IgD-negative memory B cell (primary cell): ENCODE results near the gene MACF1. TPM values are rescaled to one million over a fixed set of nuclear protein-coding genes. Genes with fewer than 3 reads are reported as not detected.

Experiments used
- H3K27ac Mint-ChIP-seq, 3 donors: one replicate each; pipeline ENCODE4 v1.8.0; 2020 to 2022; ENCODE audit warnings: mild to moderate bottlenecking in 3 of 3, mixed read lengths in 3 of 3, moderate library complexity in 1 of 3
- H3K27me3 Mint-ChIP-seq: one replicate; pipeline ENCODE4 v1.8.0; 2021; ENCODE audit warnings: mixed read lengths
- H3K36me3 Mint-ChIP-seq: one replicate; pipeline ENCODE4 v1.8.0; 2020; ENCODE audit warnings: mild to moderate bottlenecking, mixed read lengths
- H3K4me1 Mint-ChIP-seq, 3 donors: one replicate each; pipeline ENCODE4 v1.8.0; 2020 to 2022; ENCODE audit warnings: mixed read lengths in 3 of 3, mild to moderate bottlenecking in 1 of 3
- H3K4me3 Mint-ChIP-seq, 4 donors: one replicate each; pipeline ENCODE4 v1.8.0; 2020 to 2022; ENCODE audit warnings: mild to moderate bottlenecking in 4 of 4, mixed read lengths in 4 of 4, moderate library complexity in 3 of 4
- H3K9me3 Mint-ChIP-seq, 3 donors: one replicate each; pipeline ENCODE4 v1.8.0; 2020 to 2021; ENCODE audit warnings: mixed read lengths in 3 of 3, mild to moderate bottlenecking in 1 of 3
- polyA plus RNA-seq: library from polyadenylated mRNA; unstranded; fragments of 300-500 nt; fragmentation: Illumina TruSeq; gene quantifications from one replicate; pipeline ENCODE4 v1.2.3, GENCODE V29; 2021

Gene MACF1
- polyA plus RNA-seq, 1 donor from 2014 or later, result 51.2 TPM

DNA sequence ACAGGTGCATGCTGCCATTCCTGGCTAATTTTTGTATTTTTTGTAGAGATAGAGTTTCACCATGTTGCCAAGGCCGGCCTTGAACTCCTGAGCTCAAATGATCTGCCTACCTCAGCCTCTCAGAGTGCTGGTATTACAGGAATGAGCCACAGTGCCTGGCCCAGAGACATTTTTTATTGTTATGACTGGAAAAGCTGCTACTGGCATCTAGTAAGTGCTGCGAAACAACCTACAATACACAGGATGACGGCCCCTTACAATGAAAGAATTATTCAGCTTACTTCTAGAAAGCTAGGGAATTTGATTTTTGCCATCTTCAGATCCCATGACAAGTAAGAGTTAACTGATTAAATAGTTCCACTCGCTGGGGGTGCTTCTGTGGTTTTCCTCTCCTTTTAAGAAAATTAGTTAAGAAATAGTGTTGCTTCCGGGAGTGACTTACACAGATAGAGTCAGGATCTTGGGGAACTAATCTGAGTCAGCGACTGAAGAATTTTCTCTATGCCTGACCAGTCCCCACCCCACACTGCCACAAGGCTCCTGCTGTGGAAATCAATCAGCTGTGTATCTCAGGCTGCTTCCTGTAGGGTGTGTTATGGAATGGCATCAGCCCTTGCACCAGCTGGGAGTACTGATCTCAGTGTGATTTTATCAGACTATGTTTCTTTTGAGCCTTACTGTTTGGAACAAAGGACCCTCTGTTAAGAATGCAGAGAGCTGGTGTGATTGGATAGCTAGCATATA, 194.0 kb downstream of the MACF1 start:
- Mint-ChIP-seq H3K4me3 (peak overlapping the region in 2 of 4 donors; percentile 23 to 37), H3K36me3 (peaks cover 4% of the 10 kb centered on the region), H3K27me3 (no peaks in the 10 kb centered on the region), H3K9me3 (no peaks in the 10 kb centered on the region), H3K4me1 (peaks cover 31 to 54% (median 45%) of the 10 kb centered on the region in 3 donors), H3K27ac (no peak overlapping the region)

DNA sequence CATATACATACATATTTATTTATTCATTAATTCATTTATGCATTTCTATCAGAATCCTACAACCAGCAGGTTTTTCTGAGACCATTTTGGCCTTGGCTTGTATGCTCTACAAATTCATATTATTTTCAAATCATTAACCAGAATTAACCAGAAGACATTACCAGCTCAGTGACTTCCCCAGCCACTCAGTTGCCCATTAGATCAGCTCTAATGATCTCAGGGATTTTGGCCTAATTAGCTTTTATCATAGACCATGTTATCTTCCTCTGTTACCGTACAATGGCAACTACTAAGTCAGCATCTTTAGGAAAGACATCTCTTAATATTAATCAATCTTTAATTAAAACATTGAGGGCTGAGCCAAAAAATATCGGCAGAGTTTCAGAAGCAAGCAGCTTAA, 196.6 kb downstream of the MACF1 start:
- Mint-ChIP-seq H3K27me3 (no peaks in the 10 kb centered on the region), H3K9me3 (no peaks in the 10 kb centered on the region), H3K4me1 (peaks cover 22 to 45% (median 26%) of the 10 kb centered on the region in 3 donors), H3K27ac (no peak overlapping the region), H3K36me3 (peaks cover 2% of the 10 kb centered on the region), H3K4me3 (no peak overlapping the region)

DNA sequence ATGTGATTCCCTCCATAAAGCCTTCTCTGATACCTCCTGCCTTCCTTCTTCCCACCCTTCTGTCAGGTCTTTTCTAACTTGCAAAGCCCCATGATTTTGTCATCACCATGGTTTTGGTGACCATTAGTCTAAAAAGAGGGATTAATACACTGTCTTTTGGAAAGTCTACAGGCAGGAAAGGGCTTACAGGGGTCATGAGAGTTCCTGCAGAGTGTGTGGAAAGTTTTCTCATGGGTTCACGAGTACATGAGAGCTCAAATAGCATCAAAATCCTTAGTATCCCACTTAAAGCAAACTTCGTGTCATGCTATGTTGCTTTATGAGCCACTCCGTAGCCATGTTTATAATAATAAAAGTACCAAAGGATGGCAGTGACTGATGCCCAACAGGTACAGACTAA, 200.4 kb downstream of the MACF1 start:
- Mint-ChIP-seq H3K27me3 (no peaks in the 10 kb centered on the region), H3K9me3 (no peaks in the 10 kb centered on the region), H3K4me3 (no peak overlapping the region), H3K36me3 (peaks cover 2% of the 10 kb centered on the region), H3K4me1 (peaks cover 15 to 31% (median 15%) of the 10 kb centered on the region in 3 donors), H3K27ac (no peak overlapping the region)

- H3K36me3 Mint-ChIP-seq, result peaks cover 2% of the 10 kb centered on the region
- no peak overlapping the region for H3K27ac Mint-ChIP-seq
- no peaks in the 10 kb centered on the region for H3K9me3 Mint-ChIP-seq
- H3K4me3 Mint-ChIP-seq, result peak overlapping the region in 2 of 4 donors; percentile 43 to 68
- H3K4me1 Mint-ChIP-seq, result peaks cover 18 to 33% (median 18%) of the 10 kb centered on the region in 3 donors
- H3K27me3 Mint-ChIP-seq, result no peaks in the 10 kb centered on the region
These were observed 200.9 kb downstream of the MACF1 start for GRCh38 chr1:39405358-39405757.

- Mint-ChIP-seq H3K27ac (no peak overlapping the region), H3K36me3 (peaks cover 2% of the 10 kb centered on the region), H3K27me3 (no peaks in the 10 kb centered on the region), H3K4me1 (peaks cover 22 to 39% (median 23%) of the 10 kb centered on the region in 3 donors), H3K9me3 (no peaks in the 10 kb centered on the region), H3K4me3 (peak overlapping the region; percentile 85 to 92 (median 89))
These were observed 202.3 kb downstream of the MACF1 start for GRCh38 chr1:39406533-39407450.

DNA sequence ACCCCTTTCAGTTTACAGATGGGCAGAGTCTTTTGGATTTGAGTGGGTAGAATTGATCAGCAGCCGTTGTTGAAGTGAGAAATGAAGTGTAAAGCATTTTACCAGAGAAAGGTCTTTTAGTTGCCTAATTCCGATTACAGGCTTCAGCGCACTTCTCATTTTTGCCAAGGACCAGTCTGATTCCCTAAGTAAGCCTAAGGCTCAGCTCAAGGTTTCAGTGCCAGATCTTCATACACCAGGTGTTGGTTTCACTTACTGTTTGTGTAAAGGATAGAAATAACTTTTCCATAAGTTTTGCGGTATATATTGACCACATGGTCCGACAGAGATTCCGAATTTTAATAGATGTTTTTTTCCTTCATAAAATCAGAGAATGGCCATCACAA, 203.0 kb downstream of the MACF1 start:
- H3K27me3 Mint-ChIP-seq, result no peaks in the 10 kb centered on the region
- H3K27ac Mint-ChIP-seq, result peak overlapping the region in 1 of 3 donors; percentile 73
- no peaks in the 10 kb centered on the region for H3K9me3 Mint-ChIP-seq
- peaks cover 2% of the 10 kb centered on the region for H3K36me3 Mint-ChIP-seq
- H3K4me1 Mint-ChIP-seq, result peaks cover 22 to 39% (median 23%) of the 10 kb centered on the region in 3 donors
- peak overlapping the region; percentile 85 to 92 (median 89) for H3K4me3 Mint-ChIP-seq

DNA sequence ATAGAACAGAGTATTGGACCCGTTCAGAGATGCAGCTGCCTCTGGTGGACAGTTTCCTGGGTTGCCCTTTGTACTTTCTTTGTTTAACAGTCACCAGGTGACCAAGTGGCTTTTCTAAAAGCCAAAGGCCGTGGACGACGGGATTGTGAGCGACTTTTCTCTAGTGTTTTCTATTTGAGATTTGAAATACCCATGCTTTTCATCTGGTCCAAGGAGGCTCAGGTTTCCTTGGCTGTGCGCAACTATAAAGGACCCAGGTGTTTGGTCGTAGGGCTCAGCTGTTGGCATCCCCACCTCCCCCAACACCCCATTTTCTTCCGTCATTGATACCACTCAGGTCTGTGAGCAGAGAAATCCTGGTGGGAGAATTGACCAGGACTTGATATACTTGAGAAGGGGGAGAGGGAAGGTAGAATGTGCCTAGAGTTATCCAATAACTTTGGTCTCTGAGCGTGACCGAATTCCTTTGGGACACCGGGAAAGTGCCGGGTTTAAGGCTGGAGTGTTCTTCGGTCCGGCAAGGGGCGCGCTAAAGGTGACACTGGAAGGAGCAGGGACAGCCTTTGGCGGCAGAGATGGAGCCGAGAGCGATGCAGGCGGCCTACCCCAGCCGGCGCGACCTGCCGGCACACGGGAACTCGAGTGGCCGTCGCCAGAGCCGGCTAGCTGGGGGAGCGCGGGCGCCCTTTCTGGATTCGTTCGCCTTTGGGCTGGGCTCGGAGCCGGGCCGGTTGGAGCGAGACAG, 203.6 kb downstream of the MACF1 start:
- H3K4me1 Mint-ChIP-seq, result peaks cover 22 to 39% (median 23%) of the 10 kb centered on the region in 3 donors
- peak overlapping the region; percentile 53 to 73 (median 73) for H3K27ac Mint-ChIP-seq
- peaks cover 2% of the 10 kb centered on the region for H3K36me3 Mint-ChIP-seq
- H3K4me3 Mint-ChIP-seq, result peak overlapping the region; percentile 85 to 92 (median 89)
- H3K9me3 Mint-ChIP-seq, result no peaks in the 10 kb centered on the region
- no peaks in the 10 kb centered on the region for H3K27me3 Mint-ChIP-seq

GRCh38 chr1:39408641-39409054, 204.2 kb downstream of the MACF1 start:
- Mint-ChIP-seq H3K4me3 (peak overlapping the region; percentile 33 to 91 (median 86)), H3K9me3 (no peaks in the 10 kb centered on the region), H3K27me3 (no peaks in the 10 kb centered on the region), H3K27ac (no peak overlapping the region), H3K4me1 (peaks cover 22 to 34% (median 23%) of the 10 kb centered on the region in 3 donors), H3K36me3 (no peaks in the 10 kb centered on the region)

DNA sequence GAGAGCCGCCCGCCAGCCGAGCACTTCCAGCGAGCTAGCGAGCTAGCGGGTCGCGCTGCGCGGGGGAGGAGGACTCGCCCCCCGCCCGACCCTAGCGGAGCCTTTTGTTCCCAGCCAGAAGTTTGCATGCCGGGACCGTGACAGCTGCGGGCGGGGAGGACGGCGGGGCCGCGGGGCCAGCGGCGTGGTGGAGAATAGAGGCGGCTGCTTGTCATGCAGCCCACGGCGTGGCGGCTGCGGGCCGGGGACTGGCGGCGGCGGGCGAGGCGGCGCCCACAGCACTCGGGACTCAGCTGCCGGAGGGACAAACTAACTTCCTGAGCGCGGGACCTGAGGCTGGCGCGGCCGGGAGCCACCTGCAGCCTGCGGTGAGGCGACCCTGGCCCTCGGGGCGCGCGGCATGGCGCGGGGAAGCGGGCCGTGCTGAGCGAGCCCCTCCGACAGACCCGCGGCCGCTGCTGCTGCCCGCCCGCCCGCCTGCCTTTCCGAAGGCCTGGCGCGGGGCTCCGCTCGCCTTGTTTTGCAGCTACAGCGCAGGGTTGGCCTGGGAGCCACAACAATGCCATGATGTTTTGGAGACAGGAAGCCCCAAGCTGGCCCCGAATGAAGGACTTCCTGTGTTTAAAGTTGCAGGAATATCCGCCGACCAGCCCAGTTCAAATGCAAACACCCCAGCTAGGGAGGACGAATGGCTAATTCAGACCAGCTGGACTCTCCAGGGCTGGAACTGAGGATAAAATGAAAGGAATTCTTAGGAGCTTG, 204.7 kb downstream of the MACF1 start:
- no peaks in the 10 kb centered on the region for H3K9me3 Mint-ChIP-seq
- H3K27ac Mint-ChIP-seq, result peak overlapping the region in 1 of 3 donors; percentile 62
- no peaks in the 10 kb centered on the region for H3K27me3 Mint-ChIP-seq
- H3K4me3 Mint-ChIP-seq, result peak overlapping the region; percentile 60 to 79 (median 69)
- no peaks in the 10 kb centered on the region for H3K36me3 Mint-ChIP-seq
- peaks cover 22 to 34% (median 23%) of the 10 kb centered on the region in 3 donors for H3K4me1 Mint-ChIP-seq

- Mint-ChIP-seq H3K4me3 (peak overlapping the region in 1 of 4 donors; percentile 50), H3K36me3 (no peaks in the 10 kb centered on the region), H3K27ac (peak overlapping the region in 1 of 3 donors; percentile 19), H3K27me3 (no peaks in the 10 kb centered on the region), H3K9me3 (no peaks in the 10 kb centered on the region), H3K4me1 (peaks cover 22 to 27% (median 27%) of the 10 kb centered on the region in 3 donors)
These were observed 206.5 kb downstream of the MACF1 start for GRCh38 chr1:39410915-39411436.

GRCh38 chr1:39411526-39412478, 207.3 kb downstream of the MACF1 start:
- peak overlapping the region in 2 of 3 donors; percentile 43 to 67 for H3K27ac Mint-ChIP-seq

DNA sequence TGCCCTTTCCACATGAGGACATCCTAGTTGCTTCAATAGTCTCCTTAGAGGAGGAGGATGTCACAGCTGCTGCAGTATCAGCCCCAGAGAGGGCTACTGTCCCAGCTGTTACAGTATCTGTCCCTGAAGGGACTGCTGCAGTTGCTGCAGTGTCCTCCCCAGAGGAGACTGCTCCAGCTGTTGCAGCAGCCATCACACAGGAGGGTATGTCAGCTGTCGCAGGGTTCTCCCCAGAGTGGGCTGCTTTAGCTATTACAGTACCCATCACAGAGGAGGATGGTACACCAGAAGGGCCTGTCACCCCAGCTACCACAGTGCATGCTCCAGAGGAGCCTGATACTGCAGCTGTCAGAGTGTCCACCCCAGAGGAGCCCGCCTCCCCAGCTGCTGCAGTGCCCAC, 208.4 kb downstream of the MACF1 start:
- H3K4me1 Mint-ChIP-seq, result peaks cover 13 to 20% (median 16%) of the 10 kb centered on the region in 3 donors

More at GRCh38 chr1:39411526-39412478, 207.3 kb downstream of the MACF1 start:
- Mint-ChIP-seq H3K9me3 (no peaks in the 10 kb centered on the region), H3K4me3 (peak overlapping the region in 1 of 4 donors; percentile 31), H3K36me3 (no peaks in the 10 kb centered on the region), H3K4me1 (peaks cover 22 to 26% (median 26%) of the 10 kb centered on the region in 3 donors), H3K27me3 (no peaks in the 10 kb centered on the region)

More for the DNA sequence above, 208.4 kb downstream of the MACF1 start:
- Mint-ChIP-seq H3K27ac (no peak overlapping the region), H3K4me3 (no peak overlapping the region), H3K36me3 (no peaks in the 10 kb centered on the region), H3K9me3 (no peaks in the 10 kb centered on the region), H3K27me3 (no peaks in the 10 kb centered on the region)
